PC-9 (cell line): ENCODE data around the gene OR8D4.

Experiments used
- EZH2 ChIP-seq: fragments of 200-600 bp; sonication (generic); IDR thresholded peaks from 2 replicates; pipeline ENCODE4 v1.8.0; 2017; ENCODE audit warnings: antibody characterized with exemption, low read depth
- TF ChIP-seq, protein P1 (sequence below): fragments of 200-600 bp; sonication (generic); conservative IDR thresholded peaks from 2 replicates; pipeline ENCODE4 v1.6.1; 2017; ENCODE audit warnings: mixed run types, antibody characterized with exemption, mild to moderate bottlenecking, moderate library complexity

DNA sequence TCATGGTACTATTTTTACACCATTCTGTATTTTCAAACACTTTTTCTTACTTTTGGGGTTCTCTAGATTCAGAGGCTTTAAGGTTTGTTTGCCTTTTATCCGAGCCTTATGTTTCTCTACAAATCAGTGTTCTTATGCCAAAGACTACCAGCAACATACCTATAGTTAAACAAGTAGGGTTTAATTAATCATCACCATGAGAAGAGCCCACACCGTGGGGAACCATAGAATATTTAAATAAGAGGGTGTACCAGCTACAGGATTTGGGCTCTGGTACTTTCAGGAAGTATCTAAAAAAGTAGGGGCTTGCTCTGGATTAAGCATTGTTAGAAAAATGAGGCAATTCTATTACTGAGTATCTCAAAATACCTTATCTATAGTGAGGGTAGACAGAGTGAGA is 42.2 kb upstream of the OR8D4 start:
- TF ChIP-seq EZH2, result no peak
- TF ChIP-seq, protein P1, sequence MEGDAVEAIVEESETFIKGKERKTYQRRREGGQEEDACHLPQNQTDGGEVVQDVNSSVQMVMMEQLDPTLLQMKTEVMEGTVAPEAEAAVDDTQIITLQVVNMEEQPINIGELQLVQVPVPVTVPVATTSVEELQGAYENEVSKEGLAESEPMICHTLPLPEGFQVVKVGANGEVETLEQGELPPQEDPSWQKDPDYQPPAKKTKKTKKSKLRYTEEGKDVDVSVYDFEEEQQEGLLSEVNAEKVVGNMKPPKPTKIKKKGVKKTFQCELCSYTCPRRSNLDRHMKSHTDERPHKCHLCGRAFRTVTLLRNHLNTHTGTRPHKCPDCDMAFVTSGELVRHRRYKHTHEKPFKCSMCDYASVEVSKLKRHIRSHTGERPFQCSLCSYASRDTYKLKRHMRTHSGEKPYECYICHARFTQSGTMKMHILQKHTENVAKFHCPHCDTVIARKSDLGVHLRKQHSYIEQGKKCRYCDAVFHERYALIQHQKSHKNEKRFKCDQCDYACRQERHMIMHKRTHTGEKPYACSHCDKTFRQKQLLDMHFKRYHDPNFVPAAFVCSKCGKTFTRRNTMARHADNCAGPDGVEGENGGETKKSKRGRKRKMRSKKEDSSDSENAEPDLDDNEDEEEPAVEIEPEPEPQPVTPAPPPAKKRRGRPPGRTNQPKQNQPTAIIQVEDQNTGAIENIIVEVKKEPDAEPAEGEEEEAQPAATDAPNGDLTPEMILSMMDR, result no peak
